CD4-positive, alpha-beta T cell treated with Interleukin-1 beta for 1 hour (primary cell): ENCODE measurements around the gene LAMP5.

ENCODE experiments used
- DNase-seq, 2 donors: peaks; one replicate each; pipeline ENCODE4 v3.0.0-alpha.2; 2020 to 2022

The LAMP5 gene

GRCh38 chr20:9550283-9550682, 35.9 kb downstream of the LAMP5 start:
- DNase-seq, result no peak

- DNase-seq, result no peak
Measured at GRCh38 chr20:9550871-9551270, 36.5 kb downstream of the LAMP5 start.

GRCh38 chr20:9551808-9552550, 37.6 kb downstream of the LAMP5 start:
- DNase-seq, result no peak

GRCh38 chr20:9555781-9556180, 41.4 kb downstream of the LAMP5 start:
- no peak for DNase-seq

GRCh38 chr20:9557411-9557810, 43.0 kb downstream of the LAMP5 start:
- DNase-seq, result no peak

- no peak for DNase-seq
Measured at GRCh38 chr20:9565910-9566550, 51.6 kb downstream of the LAMP5 start.

- no peak for DNase-seq
Measured at GRCh38 chr20:9566977-9567376, 52.6 kb downstream of the LAMP5 start.

- DNase-seq, result no peak
Measured at GRCh38 chr20:9570612-9571011, 56.2 kb downstream of the LAMP5 start.

GRCh38 chr20:9571783-9572182, 57.4 kb downstream of the LAMP5 start:
- no peak for DNase-seq

- DNase-seq, result no peak
Measured at GRCh38 chr20:9572670-9573069, 58.3 kb downstream of the LAMP5 start.

GRCh38 chr20:9573335-9574151, 59.2 kb downstream of the LAMP5 start:
- no peak for DNase-seq

GRCh38 chr20:9574181-9574580, 59.8 kb downstream of the LAMP5 start:
- no peak for DNase-seq

GRCh38 chr20:9574776-9575175, 60.4 kb downstream of the LAMP5 start:
- no peak for DNase-seq

- DNase-seq, result no peak
Measured at GRCh38 chr20:9575836-9576235, 61.4 kb downstream of the LAMP5 start.

- DNase-seq, result no peak
Measured at GRCh38 chr20:9576695-9577094, 62.3 kb downstream of the LAMP5 start.

GRCh38 chr20:9577397-9577796, 63.0 kb downstream of the LAMP5 start:
- no peak for DNase-seq

- DNase-seq, result no peak
Measured at GRCh38 chr20:9578594-9578993, 64.2 kb downstream of the LAMP5 start.
